Umbilical cord (tissue), 2 donors: ENCODE data around the gene GET4. TPM values are rescaled to one million over a fixed set of nuclear protein-coding genes. Genes with fewer than 3 reads are reported as not detected.

Experiments
- DNase-seq: peaks from one replicate; pipeline ENCODE4 v3.0.0-alpha.2; 2015; ENCODE audit warnings: low spot score
- total RNA-seq: library from RNA; depleted of rRNA; stranded (reverse); fragments of >200 nt; gene quantifications from one replicate; pipeline ENCODE4 v1.2.3, GENCODE V29; 2014; ENCODE audit warnings: low replicate concordance; ENCODE audit not compliant: insufficient read depth

The GET4 gene
- total RNA-seq: 16.1 TPM

DNA sequence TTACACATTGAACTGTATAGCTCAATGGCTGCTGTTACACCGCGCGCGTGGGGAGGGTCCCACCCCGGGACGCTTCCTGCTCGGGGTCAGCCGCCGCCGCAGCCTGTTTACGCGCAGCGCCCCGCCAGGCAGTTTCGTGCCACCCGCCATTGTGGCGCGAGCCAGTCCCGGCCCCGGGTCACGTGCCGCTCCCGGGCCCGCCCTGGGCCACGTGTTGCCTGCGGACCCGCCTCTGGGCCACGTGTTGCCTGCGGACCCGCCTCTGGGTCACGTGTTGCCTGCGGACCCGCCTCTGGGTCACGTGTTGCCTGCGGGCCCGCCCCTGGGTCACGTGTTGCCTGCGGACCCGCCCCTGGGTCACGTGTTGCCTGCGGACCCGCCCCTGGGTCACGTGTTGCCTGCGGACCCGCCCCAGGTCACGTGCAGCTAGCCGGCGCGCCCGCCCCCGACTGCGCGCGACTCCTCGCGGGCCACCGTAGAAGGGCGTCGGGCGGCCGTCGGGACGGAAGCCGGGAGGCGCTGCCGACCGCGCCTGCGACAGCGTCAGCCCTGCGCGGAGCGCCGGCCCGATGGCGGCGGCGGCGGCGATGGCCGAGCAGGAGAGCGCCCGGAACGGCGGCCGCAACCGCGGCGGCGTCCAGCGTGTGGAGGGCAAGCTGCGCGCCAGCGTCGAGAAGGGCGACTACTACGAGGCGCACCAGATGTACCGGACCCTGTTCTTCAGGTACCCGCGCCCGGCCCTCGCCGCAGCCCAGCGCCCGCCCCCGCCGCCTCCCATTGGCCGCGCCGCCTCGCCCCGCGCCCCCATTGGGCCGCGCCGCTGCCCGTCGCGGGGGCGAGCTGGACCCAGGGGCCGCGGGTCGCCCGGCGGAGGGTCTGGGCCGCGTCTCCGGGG, at the start of gene GET4:
GET4 (plus strand) TSS at position 478 of the 895 bp plus-strand sequence; CDS start at position 570, 92 bp downstream.
- DNase-seq: peak; percentile 93

- DNase-seq: no peak
Measured at GRCh38 chr7:828793-829561, 47.4 kb upstream of the GET4 start.

- DNase-seq: no peak
Measured at GRCh38 chr7:830069-830468, 46.3 kb upstream of the GET4 start.

GRCh38 chr7:831596-832166, 44.7 kb upstream of the GET4 start:
- peak; percentile 91 for DNase-seq

- DNase-seq: peak; percentile 49
Measured at GRCh38 chr7:832167-832967, 44.0 kb upstream of the GET4 start, which contains the start of gene SUN1. TSS of gene SUN1 (plus strand) at chr7:832476. CDS start at chr7:832525, 49 bp downstream.

- DNase-seq: no peak
Measured at GRCh38 chr7:832968-833424, 43.4 kb upstream of the GET4 start.

DNA sequence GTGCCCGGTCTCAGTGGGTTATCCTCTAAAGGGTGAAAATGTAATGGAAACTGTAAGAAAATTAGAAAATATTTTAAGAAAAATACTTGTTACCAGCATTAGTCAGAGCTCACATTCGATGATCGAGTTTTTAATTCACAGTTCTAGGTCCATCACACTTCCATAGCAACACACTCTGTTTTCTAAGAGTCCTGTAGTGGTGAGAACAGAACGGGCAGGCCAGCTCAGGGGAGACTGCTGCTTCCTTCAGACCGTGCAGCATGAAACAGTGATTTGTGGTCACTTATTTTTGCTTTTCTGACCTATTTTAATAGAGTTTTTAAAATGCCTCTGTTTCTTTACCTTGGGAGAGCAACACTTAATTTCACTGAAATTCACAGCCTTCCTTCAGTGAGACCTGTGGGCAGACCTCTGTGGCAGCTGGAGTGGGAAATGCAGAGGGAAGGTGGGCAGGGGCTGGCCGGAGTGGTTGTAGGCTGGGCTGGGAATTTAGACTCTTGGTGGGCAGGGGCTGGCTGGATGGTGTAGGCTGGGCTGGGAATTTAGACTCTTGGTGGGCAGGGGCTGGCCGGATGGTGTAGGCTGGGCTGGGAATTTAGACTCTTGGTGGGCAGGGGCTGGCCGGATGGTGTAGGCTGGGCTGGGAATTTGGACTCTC, 42.6 kb upstream of the GET4 start:
- DNase-seq: no peak

DNA sequence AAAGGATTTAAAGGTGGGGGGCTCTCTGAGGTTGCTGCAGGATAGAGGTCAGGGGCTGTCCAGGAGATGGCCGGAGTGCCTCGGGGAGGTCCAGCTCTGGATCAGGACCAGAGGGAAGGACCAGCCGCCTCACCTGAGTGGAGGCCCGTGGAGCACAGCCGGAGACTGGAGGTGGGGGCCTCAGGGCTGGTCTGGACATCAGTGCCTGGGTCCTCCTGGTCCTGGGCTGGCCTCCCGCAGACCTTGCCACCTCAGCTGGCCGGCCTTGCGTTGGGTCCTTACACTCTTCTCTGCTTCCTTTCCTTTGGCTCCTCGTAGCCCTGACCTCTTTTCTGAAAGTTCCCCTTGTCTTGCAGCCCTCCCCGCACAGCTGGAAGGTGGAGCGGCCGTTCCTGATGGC, 42.1 kb upstream of the GET4 start:
- DNase-seq: no peak

GRCh38 chr7:835021-835420, 41.3 kb upstream of the GET4 start:
- no peak for DNase-seq

- no peak for DNase-seq
Measured at GRCh38 chr7:835485-836401, 40.6 kb upstream of the GET4 start.

GRCh38 chr7:836429-836828, 39.9 kb upstream of the GET4 start:
- no peak for DNase-seq

- DNase-seq: no peak
Measured at GRCh38 chr7:837001-837400, 39.4 kb upstream of the GET4 start.

DNA sequence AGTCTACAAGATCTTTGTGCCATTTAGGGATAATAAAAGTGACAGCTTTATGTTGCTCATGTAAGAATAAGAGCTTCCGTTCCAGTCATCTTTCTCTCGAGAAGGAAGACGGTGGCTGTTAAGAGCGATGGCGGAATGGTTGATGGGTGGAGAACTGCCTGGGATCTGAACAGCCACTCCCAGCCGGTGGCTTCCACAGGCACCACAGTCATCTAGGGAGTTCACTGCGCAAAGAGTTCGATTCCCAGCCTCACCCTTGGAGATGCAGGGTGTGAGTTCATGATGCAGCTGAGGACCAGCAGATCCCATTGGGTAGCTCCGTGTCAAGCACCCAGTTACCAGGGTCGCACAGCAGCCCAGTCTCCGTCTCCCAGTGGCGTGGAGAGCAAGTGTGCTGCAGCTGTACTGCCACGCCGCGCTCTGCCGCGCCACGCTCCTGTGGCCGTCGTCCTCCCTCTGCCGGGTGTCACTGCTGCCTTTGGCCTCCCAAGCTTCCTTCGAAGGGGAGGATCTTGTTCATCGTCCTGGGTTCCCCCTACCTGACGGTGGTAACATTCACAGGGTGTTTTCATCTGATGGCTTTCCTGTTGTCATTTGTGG, 36.3 kb upstream of the GET4 start:
- no peak for DNase-seq

DNA sequence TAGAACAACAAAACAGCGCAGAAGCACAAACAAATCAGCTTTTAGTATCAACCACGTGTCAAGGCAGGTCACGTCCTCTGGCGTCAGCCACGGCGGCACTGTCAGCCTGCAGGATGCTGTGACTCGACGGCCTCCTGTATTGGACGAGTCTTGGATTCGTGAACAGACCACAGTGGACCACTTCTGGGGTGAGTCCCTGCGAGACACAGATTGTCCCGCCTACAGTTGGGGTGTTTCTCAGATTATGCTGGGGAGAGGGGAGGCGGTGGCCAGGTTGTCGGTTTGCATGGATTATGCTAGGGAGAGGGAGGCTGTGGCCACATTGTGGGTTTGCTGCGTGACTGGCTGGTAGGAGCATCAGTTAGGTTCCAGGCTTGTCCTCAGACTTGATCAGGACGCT, 34.4 kb upstream of the GET4 start:
- DNase-seq: no peak

DNA sequence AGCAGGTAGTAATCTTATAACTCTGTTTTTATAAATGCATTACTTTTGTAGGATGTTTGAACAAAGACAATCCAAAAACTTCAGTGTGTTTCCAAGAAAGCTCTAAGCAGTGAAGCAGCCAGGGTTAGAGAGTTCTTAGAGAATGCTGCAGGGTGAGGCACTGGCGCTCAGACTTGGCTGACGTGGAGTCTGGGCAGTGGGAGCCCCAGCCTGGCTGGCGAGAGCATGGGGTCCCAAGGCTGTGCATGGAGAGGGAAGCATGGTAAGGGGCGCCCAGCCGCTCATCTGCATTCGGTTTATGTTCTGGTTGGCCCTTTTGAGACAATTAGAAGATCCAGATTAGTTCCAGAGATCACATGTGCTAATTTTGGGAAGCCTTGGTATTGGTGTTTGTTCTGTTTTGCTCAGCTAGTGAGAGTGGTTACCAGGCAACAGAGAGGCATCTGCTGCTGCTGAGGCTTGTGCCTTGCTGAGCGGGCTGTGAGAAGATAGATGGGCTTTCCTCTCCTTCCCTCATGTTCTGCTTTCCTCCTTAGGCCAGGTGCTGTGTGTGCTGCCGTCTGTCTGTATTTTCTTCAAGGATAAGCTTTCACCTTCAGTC, 33.8 kb upstream of the GET4 start:
- DNase-seq: peak; percentile 20

DNA sequence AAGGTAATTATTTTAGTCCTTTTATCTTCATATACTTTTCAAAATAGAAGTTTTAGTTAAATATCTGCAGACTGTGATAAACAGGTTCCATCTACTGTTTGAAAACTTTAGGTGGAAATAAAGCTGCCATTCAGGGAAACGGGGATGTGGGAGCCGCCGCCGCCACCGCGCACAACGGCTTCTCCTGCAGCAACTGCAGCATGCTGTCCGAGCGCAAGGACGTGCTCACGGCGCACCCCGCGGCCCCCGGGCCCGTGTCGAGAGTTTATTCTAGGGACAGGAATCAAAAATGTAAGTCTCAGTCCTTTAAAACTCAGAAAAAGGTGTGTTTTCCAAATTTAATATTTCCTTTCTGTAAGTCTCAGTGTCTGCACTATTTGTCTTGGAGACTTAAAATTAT, 33.1 kb upstream of the GET4 start:
- no peak for DNase-seq

DNA sequence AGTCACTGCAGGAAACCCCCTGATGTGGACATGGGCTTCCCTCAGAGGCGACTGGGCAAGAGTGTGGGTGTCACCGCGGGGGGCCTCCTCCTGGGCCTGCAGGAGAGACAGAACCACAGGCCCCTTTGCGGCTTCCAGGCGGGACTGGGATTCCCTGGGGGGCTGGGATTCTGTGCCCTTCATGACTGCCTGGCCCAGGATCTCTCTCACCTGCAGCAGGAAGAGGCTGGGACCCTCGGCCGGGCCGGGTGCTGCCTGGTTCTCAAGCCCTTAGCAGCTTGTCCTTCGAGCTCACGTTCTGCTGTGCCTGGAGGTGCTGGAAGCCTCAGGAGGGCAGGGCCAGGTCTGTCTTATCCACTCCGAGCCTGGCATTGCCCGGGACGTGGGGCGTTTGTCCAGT, 32.3 kb upstream of the GET4 start:
- no peak for DNase-seq

GRCh38 chr7:844514-844913, 31.8 kb upstream of the GET4 start:
- DNase-seq: no peak

DNA sequence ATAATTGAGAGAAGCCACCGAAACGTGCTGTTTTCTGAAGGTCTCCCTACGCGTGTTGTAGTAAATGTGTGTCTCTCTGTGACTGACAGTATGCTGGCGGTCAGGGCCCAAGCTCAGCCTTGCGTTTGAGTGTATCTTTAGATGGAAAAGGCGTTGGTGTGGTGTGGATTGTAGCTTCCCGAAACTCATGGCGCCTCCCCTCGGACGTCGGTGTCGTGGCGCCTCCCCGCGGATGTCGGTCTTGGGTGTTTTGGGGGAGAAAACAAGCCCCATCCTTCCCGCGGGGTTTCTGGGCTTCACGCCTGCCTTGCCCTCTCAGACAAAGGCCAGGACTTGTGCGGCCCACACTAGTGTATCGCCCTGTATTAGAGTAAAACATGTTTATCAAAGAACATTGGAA, 31.3 kb upstream of the GET4 start:
- DNase-seq: no peak
